MM.1S (cell line): ENCODE measurements around the gene PILRB.
"Not testable (repeated sequence)": the region's sequence is repeated elsewhere in the genome, so short reads cannot be mapped to it uniquely, and the experiment has no call there.

Source experiments
- DNase-seq: peaks from one replicate; pipeline ENCODE4 v3.0.0-alpha.2; 2015
- H2AFZ ChIP-seq: fragments of 300-600 bp; sonication (generic); 2 replicates; pipeline ENCODE4 v1.6.0; 2016; ENCODE audit warnings: antibody characterized with exemption, low read length
- H3F3A ChIP-seq: fragments of 300-600 bp; sonication (generic); 2 replicates; pipeline ENCODE4 v1.6.1; 2016; ENCODE audit warnings: mild to moderate bottlenecking, antibody characterized with exemption, low read length, moderate library complexity, mixed read lengths; ENCODE audit not compliant: insufficient read depth
- H3K27ac ChIP-seq: fragments of 300-600 bp; sonication (generic); 2 replicates; pipeline ENCODE4 v1.5.1; 2016; ENCODE audit warnings: mild to moderate bottlenecking, low read length
- H3K27me3 ChIP-seq: fragments of 300-600 bp; sonication (generic); replicated peaks from 2 replicates; pipeline ENCODE4 v1.6.0; 2016; ENCODE audit warnings: low read length; ENCODE audit not compliant: insufficient read depth
- H3K36me3 ChIP-seq: fragments of 300-600 bp; sonication (generic); replicated peaks from 2 replicates; pipeline ENCODE4 v1.6.1; 2016; ENCODE audit warnings: mild to moderate bottlenecking, low read length, mixed read lengths; ENCODE audit not compliant: insufficient read depth
- H3K4me1 ChIP-seq: fragments of 300-600 bp; sonication (generic); 2 replicates; pipeline ENCODE4 v1.6.1; 2016; ENCODE audit warnings: low read length, mixed read lengths
- H3K4me2 ChIP-seq: fragments of 300-600 bp; sonication (generic); 2 replicates; pipeline ENCODE4 v1.6.0; 2016; ENCODE audit warnings: low read depth, low read length
- H3K4me3 ChIP-seq: fragments of 300-600 bp; sonication (generic); 2 replicates; pipeline ENCODE4 v1.5.1; 2016; ENCODE audit warnings: low read length, mixed read lengths
- H3K79me2 ChIP-seq: fragments of 300-600 bp; sonication (generic); 2 replicates; pipeline ENCODE4 v1.6.1; 2016; ENCODE audit warnings: mixed run types, low read length, mixed read lengths
- H3K9ac ChIP-seq: fragments of 300-600 bp; sonication (generic); 2 replicates; pipeline ENCODE4 v1.6.1; 2016; ENCODE audit warnings: low read length, mixed read lengths
- H3K9me2 ChIP-seq: fragments of 300-600 bp; sonication (generic); replicated peaks from 2 replicates; pipeline ENCODE4 v1.6.1; 2016; ENCODE audit warnings: mild to moderate bottlenecking, low read length, mixed read lengths; ENCODE audit not compliant: insufficient read depth
- H3K9me3 ChIP-seq: fragments of 300-600 bp; sonication (generic); replicated peaks from 2 replicates; pipeline ENCODE4 v1.6.1; 2016; ENCODE audit warnings: mild to moderate bottlenecking, low read length, mixed read lengths; ENCODE audit not compliant: insufficient read depth
- H4K20me1 ChIP-seq: fragments of 300-600 bp; sonication (generic); 2 replicates; pipeline ENCODE4 v1.6.1; 2016; ENCODE audit warnings: mild to moderate bottlenecking, low read length, moderate library complexity, mixed read lengths; ENCODE audit not compliant: insufficient read depth
- CTCF ChIP-seq: fragments of 300-600 bp; sonication (generic); IDR thresholded peaks from 2 replicates; pipeline ENCODE4 v1.5.1; 2016; ENCODE audit warnings: antibody characterized with exemption, low read length, mixed read lengths
- EZH2 ChIP-seq: fragments of 300-600 bp; sonication (generic); optimal IDR thresholded peaks from 2 replicates; pipeline ENCODE3; 2017; ENCODE audit warnings: low read depth, mild to moderate bottlenecking, antibody characterized with exemption, low read length, mixed read lengths
- EZH2phosphoT487 ChIP-seq: fragments of 300-600 bp; sonication (generic); IDR thresholded peaks from 2 replicates; pipeline ENCODE4 v1.6.1; 2018; ENCODE audit warnings: antibody characterized with exemption, low read length

The PILRB gene

GRCh38 chr7:100363098-100363497, 5.2 kb downstream of the PILRB start:
- Histone ChIP-seq H2AFZ (no peak overlapping the region), H3K9me3 (no peaks in the 10 kb centered on the region), H3K27me3 (no peaks in the 10 kb centered on the region), H3K27ac (no peak overlapping the region), H3F3A (peaks cover 40% of the 10 kb centered on the region), H3K9ac (no peak overlapping the region), H3K4me3 (no peak overlapping the region), H4K20me1 (no peaks in the 10 kb centered on the region), H3K4me2 (no peak overlapping the region), H3K36me3 (peaks cover 7% of the 10 kb centered on the region; the same call in 1 of the 2 replicates), H3K79me2 (0 out of 2 replicates have a peak, but pooled peaks cover 4% of the 10 kb centered on the region), H3K9me2 (no peaks in the 10 kb centered on the region), H3K4me1 (peaks cover 22% of the 10 kb centered on the region)
- DNase-seq, result no peak
- no peak for TF ChIP-seq EZH2
- no peak for TF ChIP-seq EZH2phosphoT487
- no peak for TF ChIP-seq CTCF

- not testable (repeated sequence) for H3K9ac ChIP-seq, H3K9me2 ChIP-seq, H4K20me1 ChIP-seq, H3K36me3 ChIP-seq, H3K4me3 ChIP-seq, H3K4me2 ChIP-seq, DNase-seq, H3K27me3 ChIP-seq, H3K27ac ChIP-seq, H2AFZ ChIP-seq, H3K9me3 ChIP-seq, H3K79me2 ChIP-seq
- peaks cover 29% of the 10 kb centered on the region for H3K4me1 ChIP-seq
- H3F3A ChIP-seq, result peaks cover 44% of the 10 kb centered on the region
These were observed 5.9 kb downstream of the PILRB start for GRCh38 chr7:100363797-100364196.

- TF ChIP-seq EZH2 (no peak), CTCF (no peak), EZH2phosphoT487 (no peak)
- H3F3A ChIP-seq, result peaks cover 49% of the 10 kb centered on the region
- H3K9me2 ChIP-seq, result no peaks in the 10 kb centered on the region
- H3K27me3 ChIP-seq, result no peaks in the 10 kb centered on the region
- no peak overlapping the region for H3K9ac ChIP-seq
- no peak overlapping the region for H2AFZ ChIP-seq
- H3K4me2 ChIP-seq, result no peak overlapping the region
- peaks cover 36% of the 10 kb centered on the region for H3K4me1 ChIP-seq
- no peaks in the 10 kb centered on the region for H4K20me1 ChIP-seq
- H3K36me3 ChIP-seq, result no peaks in the 10 kb centered on the region
- H3K27ac ChIP-seq, result no peak overlapping the region
- DNase-seq, result no peak
- H3K4me3 ChIP-seq, result no peak overlapping the region
- H3K9me3 ChIP-seq, result no peaks in the 10 kb centered on the region
- H3K79me2 ChIP-seq, result 0 out of 2 replicates have a peak, but pooled peaks cover 4% of the 10 kb centered on the region
These were observed 6.6 kb downstream of the PILRB start for GRCh38 chr7:100364480-100364879.

GRCh38 chr7:100365998-100366367, 8.1 kb downstream of the PILRB start:
- not testable (repeated sequence) for H3K9me2 ChIP-seq, H3K9me3 ChIP-seq, H2AFZ ChIP-seq, DNase-seq, H3K79me2 ChIP-seq, H3K27me3 ChIP-seq, H3K36me3 ChIP-seq, H4K20me1 ChIP-seq
- Histone ChIP-seq H3K4me3 (peak overlapping the region; percentile 0; the same call in 1 of the 2 replicates), H3K4me1 (peaks cover 36% of the 10 kb centered on the region), H3K9ac (peak overlapping the region; percentile 76), H3K4me2 (peak overlapping the region; percentile 76; the same call in 1 of the 2 replicates), H3F3A (peaks cover 54% of the 10 kb centered on the region), H3K27ac (peak overlapping the region; percentile 95)
